GM10248 (cell line): ENCODE data around the gene CARD9.

Experiments
- CTCF ChIA-PET: fragments of 300-600 bp; sonication (Branson Sonifier 250); formaldehyde crosslinking; extraction: SDS; loops from one replicate; lab custom pipeline; 2021; ENCODE audit warnings: antibody characterized with exemption; lab: Yijun Ruan, JAX
- POLR2A ChIA-PET: fragments of 350-650 bp; sonication (Branson Sonifier 250); formaldehyde crosslinking; extraction: SDS; loops from one replicate; lab custom pipeline; 2020; ENCODE audit warnings: antibody characterized with exemption; lab: Yijun Ruan, JAX
- DNase-seq: peaks from one replicate; pipeline ENCODE4 v3.0.0; 2012; ENCODE audit errors: extremely low spot score
- TF ChIP-seq, protein P1 (sequence below): IDR thresholded peaks from 2 replicates; pipeline ENCODE4 v1.5.1; 2012; ENCODE audit warnings: mild to moderate bottlenecking, low read depth; ENCODE audit errors: extremely low read depth, missing control alignments, control extremely low read depth

Gene CARD9

DNA sequence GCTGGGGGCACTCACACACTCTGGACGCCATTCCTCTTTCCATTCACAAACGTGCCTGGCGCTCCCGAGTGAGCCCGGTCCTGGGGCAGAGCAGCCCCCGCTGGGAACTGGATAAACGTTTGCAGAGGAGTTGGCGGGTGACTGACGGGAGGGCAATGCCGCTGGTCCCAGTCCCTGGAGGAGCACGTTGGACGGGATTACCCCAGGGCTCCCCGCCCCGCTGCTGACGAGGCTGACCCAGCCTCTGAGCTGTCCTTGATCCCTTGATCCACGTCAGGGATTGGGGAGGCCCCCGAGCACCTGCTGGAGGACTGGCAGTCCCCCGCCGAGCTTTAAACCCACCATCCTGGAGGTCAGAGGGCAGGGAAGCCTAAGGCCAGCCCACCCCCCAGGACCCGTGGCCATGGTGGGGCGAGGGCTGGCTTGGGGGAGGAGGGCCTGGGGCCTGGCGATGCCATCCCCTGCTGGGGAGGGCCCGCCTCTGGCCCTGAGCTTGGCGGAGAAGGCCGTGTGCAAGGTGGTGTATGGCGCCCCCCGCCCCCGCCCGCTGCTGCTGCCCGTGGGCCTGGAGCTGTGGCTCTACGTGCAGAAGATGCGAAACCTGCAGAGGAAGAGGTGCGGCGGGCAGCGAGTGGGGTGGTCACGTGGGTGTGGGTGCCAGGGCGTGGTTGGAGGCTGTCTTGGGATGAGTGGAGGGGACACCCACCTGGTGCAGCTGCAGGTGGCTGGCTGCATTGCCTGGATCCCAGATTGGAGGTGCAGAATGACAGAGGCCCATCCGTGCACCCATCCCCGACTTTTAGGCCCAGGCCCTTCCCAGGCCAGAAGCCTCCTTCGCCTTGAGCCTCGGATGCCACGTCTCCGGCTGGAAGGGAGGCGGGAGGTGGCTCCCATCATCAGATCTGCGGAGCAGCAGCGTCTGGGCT, 41.6 kb downstream of the CARD9 start:
- ChIA-PET POLR2A (interaction anchor here (0.6 kb wide), 1 partner anchor 392 kb away, joined by 3 read pairs; no protein-coding TSS in a partner anchor), CTCF (no interaction called here)
- no peak for DNase-seq
- TF ChIP-seq, protein P1, sequence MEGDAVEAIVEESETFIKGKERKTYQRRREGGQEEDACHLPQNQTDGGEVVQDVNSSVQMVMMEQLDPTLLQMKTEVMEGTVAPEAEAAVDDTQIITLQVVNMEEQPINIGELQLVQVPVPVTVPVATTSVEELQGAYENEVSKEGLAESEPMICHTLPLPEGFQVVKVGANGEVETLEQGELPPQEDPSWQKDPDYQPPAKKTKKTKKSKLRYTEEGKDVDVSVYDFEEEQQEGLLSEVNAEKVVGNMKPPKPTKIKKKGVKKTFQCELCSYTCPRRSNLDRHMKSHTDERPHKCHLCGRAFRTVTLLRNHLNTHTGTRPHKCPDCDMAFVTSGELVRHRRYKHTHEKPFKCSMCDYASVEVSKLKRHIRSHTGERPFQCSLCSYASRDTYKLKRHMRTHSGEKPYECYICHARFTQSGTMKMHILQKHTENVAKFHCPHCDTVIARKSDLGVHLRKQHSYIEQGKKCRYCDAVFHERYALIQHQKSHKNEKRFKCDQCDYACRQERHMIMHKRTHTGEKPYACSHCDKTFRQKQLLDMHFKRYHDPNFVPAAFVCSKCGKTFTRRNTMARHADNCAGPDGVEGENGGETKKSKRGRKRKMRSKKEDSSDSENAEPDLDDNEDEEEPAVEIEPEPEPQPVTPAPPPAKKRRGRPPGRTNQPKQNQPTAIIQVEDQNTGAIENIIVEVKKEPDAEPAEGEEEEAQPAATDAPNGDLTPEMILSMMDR = no peak

GRCh38 chr9:136331030-136331429, 42.4 kb downstream of the CARD9 start:
- TF ChIP-seq, protein P1 = no peak
- ChIA-PET CTCF (no interaction called here), POLR2A (interaction anchor here (0.6 kb wide), 1 partner anchor 393 kb away, joined by 3 read pairs; no protein-coding TSS in a partner anchor)
- DNase-seq = no peak

- CTCF ChIA-PET = no interaction called here
- DNase-seq = no peak
- POLR2A ChIA-PET = no interaction called here
- TF ChIP-seq, protein P1 = no peak
Observed at GRCh38 chr9:136330406-136330990, 43.0 kb downstream of the CARD9 start.

GRCh38 chr9:136329636-136330405, 43.6 kb downstream of the CARD9 start:
- ChIA-PET POLR2A (no interaction called here), CTCF (interaction anchor here (1.5 kb wide), 1 partner anchor 8 kb away, joined by 3 read pairs; no protein-coding TSS in a partner anchor)
- TF ChIP-seq, protein P1 = no peak
- no peak for DNase-seq

DNA sequence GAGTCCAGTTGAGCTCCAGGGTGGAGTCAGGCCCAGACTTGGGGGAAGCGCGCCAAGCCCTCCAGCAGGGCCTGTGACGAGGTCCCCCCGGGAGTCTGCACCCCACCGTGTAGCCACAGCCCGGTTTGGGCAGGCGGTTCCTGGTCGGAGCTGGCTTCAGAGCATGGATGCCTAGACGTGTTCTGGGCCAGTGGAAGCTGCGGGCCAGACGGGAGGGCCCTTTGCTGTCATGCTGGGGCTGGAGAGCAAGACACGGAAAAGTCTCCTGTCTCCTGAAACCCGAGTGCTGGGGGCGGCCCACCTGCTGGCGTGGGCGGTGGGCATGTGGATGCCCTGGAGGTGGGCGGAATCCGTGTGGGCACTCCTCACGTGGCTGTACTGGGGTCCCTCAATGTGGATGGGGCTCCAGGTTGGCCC, 44.2 kb downstream of the CARD9 start:
- no peak for DNase-seq
- TF ChIP-seq, protein P1 = no peak
- POLR2A ChIA-PET = no interaction called here
- CTCF ChIA-PET = interaction anchor here (1.5 kb wide), 1 partner anchor 9 kb away, joined by 3 read pairs; no protein-coding TSS in a partner anchor

- DNase-seq = no peak
- CTCF ChIA-PET = interaction anchor here (1.5 kb wide), 1 partner anchor 9 kb away, joined by 3 read pairs; no protein-coding TSS in a partner anchor
- TF ChIP-seq, protein P1 = no peak
- POLR2A ChIA-PET = no interaction called here
Observed at GRCh38 chr9:136328622-136329041, 44.8 kb downstream of the CARD9 start.
